OCI-LY7 (cell line): ENCODE results near the gene LCP2. TPM values are rescaled to one million over a fixed set of nuclear protein-coding genes. Genes with fewer than 3 reads are reported as not detected.

Experiments
- BruUV-seq: library from RNA; stranded (reverse); fragments of 400-500 nt; replicated peaks from 2 replicates; lab custom pipeline; 2021; lab: Mats Ljungman, UMichigan
- CTCF ChIA-PET: fragments of 300-600 bp; sonication (Branson Sonifier 250); formaldehyde crosslinking; loops from one replicate; lab custom pipeline; 2022; ENCODE audit warnings: antibody characterized with exemption; ENCODE audit not compliant: unreplicated experiment; lab: Charles Lee
- POLR2A ChIA-PET: fragments of 300-600 bp; sonication (Branson Sonifier 250); formaldehyde crosslinking; loops from one replicate; lab custom pipeline; 2022; ENCODE audit warnings: antibody characterized with exemption; lab: Charles Lee
- DNase-seq: peaks from one replicate; pipeline ENCODE4 v3.0.0-alpha.2; 2015; ENCODE audit warnings: low spot score
- H2AFZ ChIP-seq: fragments of 200-600 bp; sonication (generic), shearing (Covaris generic); 2 replicates; pipeline ENCODE4 v1.6.1; 2014; ENCODE audit warnings: mild to moderate bottlenecking, antibody characterized with exemption, low read length, moderate library complexity
- H3K27ac ChIP-seq: fragments of 200-600 bp; sonication (generic); 2 replicates; pipeline ENCODE4 v1.5.1; 2014; ENCODE audit warnings: mixed run types, low read depth, mild to moderate bottlenecking, moderate library complexity, low read length, inconsistent platforms; ENCODE audit not compliant: poor library complexity, severe bottlenecking
- H3K36me3 ChIP-seq: fragments of 200-600 bp; sonication (generic); 2 replicates; pipeline ENCODE4 v1.6.1; 2014; ENCODE audit warnings: mild to moderate bottlenecking, antibody characterized with exemption, low read length, moderate library complexity, mixed read lengths; ENCODE audit not compliant: insufficient read depth
- H3K4me1 ChIP-seq: fragments of 200-600 bp; sonication (generic); 2 replicates; pipeline ENCODE4 v1.5.1; 2014; ENCODE audit warnings: mild to moderate bottlenecking, low read length; ENCODE audit not compliant: insufficient read depth, poor library complexity, severe bottlenecking
- H3K4me2 ChIP-seq: fragments of 200-600 bp; sonication (generic); 2 replicates; pipeline ENCODE4 v1.6.1; 2014; ENCODE audit warnings: mild to moderate bottlenecking, low read length
- H3K4me3 ChIP-seq: fragments of 200-600 bp; sonication (generic); 2 replicates; pipeline ENCODE4 v1.5.1; 2014; ENCODE audit warnings: mild to moderate bottlenecking, low read depth, low read length; ENCODE audit not compliant: poor library complexity, severe bottlenecking
- H3K79me2 ChIP-seq: fragments of 200-600 bp; sonication (generic); 2 replicates; pipeline ENCODE4 v1.6.1; 2016; ENCODE audit warnings: low read depth, mild to moderate bottlenecking, low read length, moderate library complexity, mixed read lengths; ENCODE audit not compliant: insufficient read depth
- H3K9me2 ChIP-seq: fragments of 200-600 bp; sonication (generic); 2 replicates; pipeline ENCODE4 v1.6.1; 2016; ENCODE audit warnings: mild to moderate bottlenecking, low read length, mixed read lengths; ENCODE audit not compliant: insufficient read depth
- H3K9me3 ChIP-seq: fragments of 200-600 bp; sonication (generic); 2 replicates; pipeline ENCODE4 v1.6.1; 2014; ENCODE audit warnings: mild to moderate bottlenecking, mixed run types, low read length, mixed read lengths
- H4K20me1 ChIP-seq: fragments of 200-600 bp; sonication (generic); 2 replicates; pipeline ENCODE4 v1.6.1; 2014; ENCODE audit warnings: mild to moderate bottlenecking, antibody characterized with exemption, low read length, moderate library complexity, mixed read lengths; ENCODE audit not compliant: insufficient read depth
- EZH2phosphoT487 ChIP-seq: fragments of 200-600 bp; sonication (generic); IDR thresholded peaks from 2 replicates; pipeline ENCODE4 v1.6.1; 2018; ENCODE audit warnings: low read depth, borderline replicate concordance, mild to moderate bottlenecking, mixed run types, antibody characterized with exemption, low read length, moderate library complexity, mixed read lengths
- intact Hi-C: fragments of 100-400 bp; cut with micrococcal nuclease; formaldehyde crosslinking; loops from one replicate; pipeline ENCODE4 v1.10.0; 2022; ENCODE audit not compliant: unreplicated experiment
- total RNA-seq, 2 experiments: library from RNA; depleted of rRNA in 1 of 2; stranded (reverse); fragments of >200 nt in 1 of 2; shearing (Covaris generic) in 1 of 2; gene quantifications; 2 replicates each; pipeline ENCODE4 v1.2.3, GENCODE V29; 2014 to 2022
- TF ChIP-seq, protein P1 (sequence below): fragments of 200-600 bp; sonication (generic); conservative IDR thresholded peaks from 2 replicates; pipeline ENCODE4 v1.5.1; 2014; ENCODE audit warnings: mild to moderate bottlenecking, antibody characterized with exemption, low read length, moderate library complexity, mixed read lengths

The LCP2 gene
- total RNA-seq, 2 experiments from 2014 or later, result 2.6 TPM; not detected in 1

- Histone ChIP-seq H4K20me1 (no peaks in the 10 kb centered on the region), H2AFZ (peak overlapping the region; percentile 78), H3K9me3 (no peaks in the 10 kb centered on the region), H3K4me2 (peak overlapping the region; percentile 64), H3K4me1 (peaks cover 28% of the 10 kb centered on the region), H3K79me2 (no peaks in the 10 kb centered on the region), H3K27ac (peak overlapping the region; percentile 60), H3K9me2 (no peaks in the 10 kb centered on the region), H3K4me3 (peak overlapping the region; percentile 38), H3K36me3 (no peaks in the 10 kb centered on the region)
- peak; percentile 79 for DNase-seq
- POLR2A ChIA-PET, result interaction anchor here (1.0 to 1.2 kb wide), 3 partner anchors 13 to 47 kb away, joined by 3 to 4 read pairs (median 4); no protein-coding TSS in a partner anchor
- no TSS peak for BruUV-seq
- TF ChIP-seq, protein P1, sequence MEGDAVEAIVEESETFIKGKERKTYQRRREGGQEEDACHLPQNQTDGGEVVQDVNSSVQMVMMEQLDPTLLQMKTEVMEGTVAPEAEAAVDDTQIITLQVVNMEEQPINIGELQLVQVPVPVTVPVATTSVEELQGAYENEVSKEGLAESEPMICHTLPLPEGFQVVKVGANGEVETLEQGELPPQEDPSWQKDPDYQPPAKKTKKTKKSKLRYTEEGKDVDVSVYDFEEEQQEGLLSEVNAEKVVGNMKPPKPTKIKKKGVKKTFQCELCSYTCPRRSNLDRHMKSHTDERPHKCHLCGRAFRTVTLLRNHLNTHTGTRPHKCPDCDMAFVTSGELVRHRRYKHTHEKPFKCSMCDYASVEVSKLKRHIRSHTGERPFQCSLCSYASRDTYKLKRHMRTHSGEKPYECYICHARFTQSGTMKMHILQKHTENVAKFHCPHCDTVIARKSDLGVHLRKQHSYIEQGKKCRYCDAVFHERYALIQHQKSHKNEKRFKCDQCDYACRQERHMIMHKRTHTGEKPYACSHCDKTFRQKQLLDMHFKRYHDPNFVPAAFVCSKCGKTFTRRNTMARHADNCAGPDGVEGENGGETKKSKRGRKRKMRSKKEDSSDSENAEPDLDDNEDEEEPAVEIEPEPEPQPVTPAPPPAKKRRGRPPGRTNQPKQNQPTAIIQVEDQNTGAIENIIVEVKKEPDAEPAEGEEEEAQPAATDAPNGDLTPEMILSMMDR, result no peak
- TF ChIP-seq EZH2phosphoT487, result no peak
- CTCF ChIA-PET, result interaction anchor here (0.6 to 1.2 kb wide), 2 partner anchors 10 kb away, joined by 3 read pairs; no protein-coding TSS in a partner anchor
- intact Hi-C loops, result loop anchor here (2.0 kb wide), 2 partner anchors 14 to 52 kb away; no protein-coding TSS in a partner anchor
These were observed 18.7 kb downstream of the LCP2 start for GRCh38 chr5:170278611-170279458.

DNA sequence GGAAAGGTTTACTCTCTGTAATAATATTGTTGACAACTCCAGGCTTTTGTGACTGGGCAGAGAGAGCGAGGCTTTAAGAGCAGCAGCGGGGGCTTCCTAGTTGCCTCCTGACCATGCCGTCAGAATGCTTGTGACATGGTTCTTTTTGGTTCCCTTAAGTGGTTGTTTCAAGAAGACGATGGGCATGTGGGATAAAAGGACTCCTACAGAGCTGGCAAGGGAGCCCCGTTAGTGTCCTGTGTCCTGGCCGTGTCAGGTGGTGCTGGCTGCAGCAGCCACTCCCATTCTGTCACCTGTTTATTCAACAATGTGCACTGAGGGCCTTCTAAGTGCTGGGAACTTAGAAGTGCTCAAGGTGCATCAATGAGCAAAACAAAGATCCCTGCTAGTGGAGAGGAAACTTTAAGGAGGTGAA lies 19.7 kb downstream of the LCP2 start:
- H3K9me3 ChIP-seq, result no peaks in the 10 kb centered on the region
- peaks cover 28% of the 10 kb centered on the region for H3K4me1 ChIP-seq
- no peaks in the 10 kb centered on the region for H4K20me1 ChIP-seq
- intact Hi-C loops, result loop anchor here (2.0 kb wide), 2 partner anchors 15 to 53 kb away; no protein-coding TSS in a partner anchor
- TF ChIP-seq, protein P1, result no peak
- TF ChIP-seq EZH2phosphoT487, result no peak
- no TSS peak for BruUV-seq
- peak overlapping the region; percentile 15 for H3K27ac ChIP-seq
- no peak overlapping the region for H3K4me3 ChIP-seq
- no peaks in the 10 kb centered on the region for H3K9me2 ChIP-seq
- ChIA-PET POLR2A (interaction anchor here (1.2 kb wide), 1 partner anchor 14 kb away, joined by 4 read pairs; no protein-coding TSS in a partner anchor), CTCF (no interaction called here)
- H3K79me2 ChIP-seq, result no peaks in the 10 kb centered on the region
- peak overlapping the region; percentile 51; the same call in 1 of the 2 replicates for H2AFZ ChIP-seq
- H3K36me3 ChIP-seq, result no peaks in the 10 kb centered on the region
- peak overlapping the region; percentile 37 for H3K4me2 ChIP-seq
- DNase-seq, result peak; percentile 47
